Glomerular visceral epithelial cell (primary cell): ENCODE results near the gene UNC80.

Experiments
- DNase-seq: peaks from one replicate; pipeline ENCODE4 v3.0.0-alpha.2; 2016; ENCODE audit errors: extremely low spot score

Gene UNC80

GRCh38 chr2:209809256-209809655, 37.6 kb downstream of the UNC80 start:
- DNase-seq = no peak

- DNase-seq = no peak
Measured at GRCh38 chr2:209817844-209818271, 46.2 kb downstream of the UNC80 start.

GRCh38 chr2:209818939-209819338, 47.3 kb downstream of the UNC80 start:
- no peak for DNase-seq

- no peak for DNase-seq
Measured at GRCh38 chr2:209821806-209822205, 50.2 kb downstream of the UNC80 start.

GRCh38 chr2:209823484-209823883, 51.9 kb downstream of the UNC80 start:
- DNase-seq = no peak

GRCh38 chr2:209824391-209824790, 52.8 kb downstream of the UNC80 start:
- DNase-seq = no peak

- DNase-seq = no peak
Measured at GRCh38 chr2:209830722-209831465, 59.3 kb downstream of the UNC80 start.

- no peak for DNase-seq
Measured at GRCh38 chr2:209834767-209835166, 63.1 kb downstream of the UNC80 start.

- DNase-seq = no peak
Measured at GRCh38 chr2:209840434-209840833, 68.8 kb downstream of the UNC80 start.

- DNase-seq = no peak
Measured at GRCh38 chr2:209845666-209846065, 74.0 kb downstream of the UNC80 start.

GRCh38 chr2:209864716-209865295, 93.2 kb downstream of the UNC80 start:
- DNase-seq = no peak

- no peak for DNase-seq
Measured at GRCh38 chr2:209868271-209868994, 96.8 kb downstream of the UNC80 start.

- DNase-seq = no peak
Measured at GRCh38 chr2:209870067-209870466, 98.4 kb downstream of the UNC80 start.

GRCh38 chr2:209872675-209873074, 101.0 kb downstream of the UNC80 start:
- DNase-seq = peak; percentile 68

GRCh38 chr2:209875270-209875669, 103.6 kb downstream of the UNC80 start:
- DNase-seq = no peak

- no peak for DNase-seq
Measured at GRCh38 chr2:209876211-209876610, 104.6 kb downstream of the UNC80 start.

- DNase-seq = no peak
Measured at GRCh38 chr2:209878701-209879100, 107.1 kb downstream of the UNC80 start.

- no peak for DNase-seq
Measured at GRCh38 chr2:209900638-209901037, 129.0 kb downstream of the UNC80 start.

GRCh38 chr2:209901172-209901571, 129.5 kb downstream of the UNC80 start:
- DNase-seq = no peak

GRCh38 chr2:209905691-209906090, 134.1 kb downstream of the UNC80 start:
- no peak for DNase-seq

- no peak for DNase-seq
Measured at GRCh38 chr2:209907746-209908145, 136.1 kb downstream of the UNC80 start.

- no peak for DNase-seq
Measured at GRCh38 chr2:209908511-209908910, 136.9 kb downstream of the UNC80 start.

GRCh38 chr2:209911486-209911885, 139.9 kb downstream of the UNC80 start:
- DNase-seq = no peak
